Caco-2 (cell line): ENCODE data around the gene CTCF. TPM values are rescaled to one million over a fixed set of nuclear protein-coding genes. Genes with fewer than 3 reads are reported as not detected.
A peak's percentile ranks its signal among the peaks of the same experiment; 100 is the strongest.

ENCODE experiments used
- BruUV-seq: library from RNA; stranded (reverse); fragments of 400-500 nt; replicated peaks from 2 replicates; lab custom pipeline; 2021; lab: Mats Ljungman, UMichigan
- CTCF ChIA-PET: fragments of 300-600 bp; sonication (Branson Sonifier 250); formaldehyde crosslinking; loops from one replicate; lab custom pipeline; 2022; ENCODE audit warnings: antibody characterized with exemption; lab: Charles Lee
- POLR2A ChIA-PET: fragments of 300-600 bp; sonication (Branson Sonifier 250); formaldehyde crosslinking; loops from one replicate; lab custom pipeline; 2022; ENCODE audit warnings: antibody characterized with exemption; lab: Charles Lee
- DNase-seq, 2 experiments: peaks; one replicate each; pipeline versions ENCODE4 v3.0.0 to v3.0.0-alpha.2; 2020 to 2022
- H3K27me3 ChIP-seq: replicated peaks from 2 replicates; pipeline ENCODE4 v1.6.0; 2011; ENCODE audit warnings: low read length; ENCODE audit not compliant: control insufficient read depth, insufficient read depth
- H3K36me3 ChIP-seq: 2 replicates; pipeline ENCODE4 v1.5.1; 2011; ENCODE audit warnings: low read length; ENCODE audit not compliant: control insufficient read depth, insufficient read depth
- H3K4me1 ChIP-seq: fragments of 250-450 bp; sonication (Bioruptor Pico); 2 replicates; pipeline ENCODE4 v1.5.1; 2020; ENCODE audit warnings: mild to moderate bottlenecking
- H3K4me3 ChIP-seq: 2 replicates; pipeline ENCODE4 v1.5.1; 2011; ENCODE audit warnings: low read depth, mild to moderate bottlenecking, control low read depth, low read length
- H3K9me3 ChIP-seq: fragments of 250-450 bp; sonication (Bioruptor Pico); 2 replicates; pipeline ENCODE4 v1.5.1; 2020; ENCODE audit warnings: mild to moderate bottlenecking, moderate library complexity
- H3K27ac Mint-ChIP-seq: one replicate; pipeline ENCODE4 v1.8.0; 2022; ENCODE audit warnings: mixed read lengths; ENCODE audit not compliant: unreplicated experiment
- H3K27me3 Mint-ChIP-seq: one replicate; pipeline ENCODE4 v1.8.0; 2022; ENCODE audit warnings: mixed read lengths; ENCODE audit not compliant: insufficient read depth, unreplicated experiment
- H3K36me3 Mint-ChIP-seq: one replicate; pipeline ENCODE4 v1.8.0; 2022; ENCODE audit warnings: mild to moderate bottlenecking, mixed read lengths; ENCODE audit not compliant: insufficient read depth, unreplicated experiment
- H3K4me1 Mint-ChIP-seq: one replicate; pipeline ENCODE4 v1.8.0; 2022; ENCODE audit warnings: low read depth, mixed read lengths; ENCODE audit not compliant: unreplicated experiment
- H3K4me3 Mint-ChIP-seq: one replicate; pipeline ENCODE4 v1.8.0; 2022; ENCODE audit warnings: mild to moderate bottlenecking, moderate library complexity, mixed read lengths; ENCODE audit not compliant: unreplicated experiment
- H3K9me3 Mint-ChIP-seq: one replicate; pipeline ENCODE4 v1.8.0; 2022; ENCODE audit warnings: mixed read lengths; ENCODE audit not compliant: unreplicated experiment
- intact Hi-C: fragments of 100-400 bp; cut with micrococcal nuclease; formaldehyde crosslinking; loops from one replicate; pipeline ENCODE4 v1.10.0; 2022; ENCODE audit not compliant: unreplicated experiment
- total RNA-seq: library from RNA; stranded (reverse); gene quantifications from 2 replicates; pipeline ENCODE4 v1.2.3, GENCODE V29; 2022
- TF ChIP-seq, protein P1 (sequence below), 2 experiments: fragments of 200-600 bp in 1 of 2; IDR thresholded peaks; 1 replicate in 1 of 2; 2 replicates in 1 of 2; pipeline versions ENCODE4 v1.5.1 to v1.8.0; 2011 to 2022; ENCODE audit warnings: antibody characterized with exemption in 1 of 2, control low read depth in 1 of 2, inconsistent platforms in 1 of 2, low read depth in 1 of 2, low read length in 1 of 2, mild to moderate bottlenecking in 1 of 2, moderate library complexity in 1 of 2; ENCODE audit not compliant: insufficient read depth in 1 of 2, severe bottlenecking in 1 of 2, unreplicated experiment in 1 of 2

The CTCF gene
- total RNA-seq, 1 experiment from 2014 or later, result 67.8 TPM

DNA sequence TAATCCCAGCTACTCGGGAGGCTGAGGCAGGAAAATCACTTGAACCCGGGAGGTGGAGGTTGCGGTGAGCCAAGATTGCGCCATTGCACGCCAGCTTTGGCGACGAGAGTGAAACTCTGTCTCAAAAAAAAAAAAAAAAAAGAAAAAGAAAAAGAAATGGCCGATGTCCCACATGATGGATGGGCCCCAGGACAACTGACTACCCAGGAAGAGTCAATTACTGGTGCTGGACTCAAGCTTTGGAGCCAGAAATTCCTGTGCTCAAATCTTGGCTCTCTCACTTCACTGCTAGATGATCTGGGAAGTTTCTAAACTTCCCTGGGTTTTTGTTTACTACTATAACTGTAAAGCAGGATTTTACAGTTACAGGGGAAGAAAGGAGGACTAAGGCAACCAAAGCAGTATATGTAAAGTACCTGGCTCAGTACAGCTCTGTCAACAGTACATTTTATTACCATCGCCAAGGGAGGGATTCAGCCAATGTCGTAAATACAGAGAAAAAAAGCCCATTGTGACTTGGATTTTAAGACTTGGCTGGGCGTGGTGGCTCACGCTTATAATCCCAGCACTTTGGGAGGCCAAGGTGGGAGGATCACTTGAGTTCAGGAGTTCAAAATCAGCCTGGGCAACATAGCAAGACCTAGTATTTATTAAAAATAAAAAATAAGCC is 116.2 kb downstream of the CTCF start:
- no peaks in the 10 kb centered on the region for H3K36me3 Mint-ChIP-seq

DNA sequence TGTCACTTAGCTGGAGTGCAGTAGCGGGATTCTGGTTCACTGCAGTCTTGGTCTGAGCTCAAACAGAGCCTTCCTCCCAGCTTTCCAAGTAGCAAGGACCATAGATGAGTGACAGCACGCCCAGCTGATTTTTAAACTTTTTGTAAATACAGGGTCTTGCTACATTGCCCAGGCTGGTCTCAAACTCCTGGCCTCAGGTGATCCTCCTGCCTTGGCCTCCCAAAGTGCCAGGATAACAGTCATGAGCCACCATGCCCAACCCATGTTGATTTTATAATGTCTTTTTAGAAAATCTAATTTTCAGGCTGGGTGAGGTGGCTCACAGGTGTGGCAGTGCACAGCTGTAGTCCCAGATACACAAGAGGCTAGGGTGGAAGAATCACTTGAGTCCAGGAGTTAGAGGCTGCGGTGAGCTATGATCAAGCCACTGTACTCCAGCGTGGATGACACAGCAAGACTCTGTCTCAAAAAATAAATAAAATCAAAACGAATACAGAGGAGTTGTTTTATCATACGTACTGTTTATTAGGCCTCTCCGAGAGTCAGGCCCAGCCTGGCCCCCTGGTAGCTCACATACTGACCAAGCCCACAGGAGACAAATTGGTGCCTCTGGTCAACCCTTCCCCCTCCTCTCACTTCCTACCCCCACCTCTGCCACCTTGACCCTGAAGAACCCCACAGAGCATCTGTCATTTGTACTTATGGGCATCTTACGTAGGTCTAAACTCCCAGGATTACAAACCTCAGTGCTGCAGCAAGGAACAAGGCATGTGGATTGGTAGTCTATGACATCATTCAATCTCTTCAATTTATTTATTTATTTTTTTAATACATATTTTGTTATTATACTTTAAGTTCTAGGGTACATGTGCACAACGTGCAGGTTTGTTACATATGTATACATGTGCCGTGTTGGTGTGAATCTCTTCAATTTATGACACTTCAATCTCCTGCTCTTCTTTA is 117.9 kb downstream of the CTCF start:
- Mint-ChIP-seq H3K27ac (no peak overlapping the region), H3K36me3 (no peaks in the 10 kb centered on the region), H3K4me1 (peaks cover 4% of the 10 kb centered on the region), H3K9me3 (no peaks in the 10 kb centered on the region), H3K27me3 (no peaks in the 10 kb centered on the region), H3K4me3 (no peak overlapping the region)
- Histone ChIP-seq H3K4me1 (peaks cover 15% of the 10 kb centered on the region), H3K27me3 (no peaks in the 10 kb centered on the region), H3K9me3 (no peaks in the 10 kb centered on the region), H3K4me3 (no peak overlapping the region), H3K36me3 (no peaks in the 10 kb centered on the region)
- no peak for DNase-seq
- TF ChIP-seq, protein P1, sequence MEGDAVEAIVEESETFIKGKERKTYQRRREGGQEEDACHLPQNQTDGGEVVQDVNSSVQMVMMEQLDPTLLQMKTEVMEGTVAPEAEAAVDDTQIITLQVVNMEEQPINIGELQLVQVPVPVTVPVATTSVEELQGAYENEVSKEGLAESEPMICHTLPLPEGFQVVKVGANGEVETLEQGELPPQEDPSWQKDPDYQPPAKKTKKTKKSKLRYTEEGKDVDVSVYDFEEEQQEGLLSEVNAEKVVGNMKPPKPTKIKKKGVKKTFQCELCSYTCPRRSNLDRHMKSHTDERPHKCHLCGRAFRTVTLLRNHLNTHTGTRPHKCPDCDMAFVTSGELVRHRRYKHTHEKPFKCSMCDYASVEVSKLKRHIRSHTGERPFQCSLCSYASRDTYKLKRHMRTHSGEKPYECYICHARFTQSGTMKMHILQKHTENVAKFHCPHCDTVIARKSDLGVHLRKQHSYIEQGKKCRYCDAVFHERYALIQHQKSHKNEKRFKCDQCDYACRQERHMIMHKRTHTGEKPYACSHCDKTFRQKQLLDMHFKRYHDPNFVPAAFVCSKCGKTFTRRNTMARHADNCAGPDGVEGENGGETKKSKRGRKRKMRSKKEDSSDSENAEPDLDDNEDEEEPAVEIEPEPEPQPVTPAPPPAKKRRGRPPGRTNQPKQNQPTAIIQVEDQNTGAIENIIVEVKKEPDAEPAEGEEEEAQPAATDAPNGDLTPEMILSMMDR (IDR thresholded peaks at IDR 0.05; ENCODE audit: insufficient read depth in 1 of 2, low read depth in 1 of 2, low read length in 1 of 2, severe bottlenecking in 1 of 2, unreplicated experiment in 1 of 2), result no peak
- no TSS peak for BruUV-seq
- ChIA-PET CTCF (interaction anchor here (0.6 to 0.9 kb wide), 2 partner anchors 125 to 132 kb away, joined by 3 read pairs; no protein-coding TSS in a partner anchor), POLR2A (interaction anchor here (0.6 kb wide), 2 partner anchors 161 to 800 kb away, joined by 3 to 4 read pairs; partner anchors contain the start of gene PDP2)
- intact Hi-C loops, result no loop called here

More for the DNA sequence above, 116.2 kb downstream of the CTCF start:
- Mint-ChIP-seq H3K9me3 (no peaks in the 10 kb centered on the region), H3K4me1 (peaks cover 4% of the 10 kb centered on the region), H3K27me3 (no peaks in the 10 kb centered on the region), H3K27ac (peak overlapping the region; percentile 78), H3K4me3 (no peak overlapping the region)
- TF ChIP-seq, protein P1 (IDR thresholded peaks at IDR 0.05; ENCODE audit: insufficient read depth in 1 of 2, low read depth in 1 of 2, low read length in 1 of 2, severe bottlenecking in 1 of 2, unreplicated experiment in 1 of 2), result no peak
- Histone ChIP-seq H3K27me3 (no peaks in the 10 kb centered on the region), H3K4me3 (no peak overlapping the region), H3K9me3 (no peaks in the 10 kb centered on the region), H3K4me1 (peaks cover 15% of the 10 kb centered on the region), H3K36me3 (no peaks in the 10 kb centered on the region)
- peak in 1 of 2 experiments; percentile 43 for DNase-seq
- ChIA-PET POLR2A (no interaction called here), CTCF (interaction anchor here (0.7 kb wide), 1 partner anchor 245 kb away, joined by 3 read pairs; no protein-coding TSS in a partner anchor)
- no TSS peak for BruUV-seq
- intact Hi-C loops, result loop anchor here (1.0 kb wide), 1 partner anchor 38 kb away; no protein-coding TSS in a partner anchor

DNA sequence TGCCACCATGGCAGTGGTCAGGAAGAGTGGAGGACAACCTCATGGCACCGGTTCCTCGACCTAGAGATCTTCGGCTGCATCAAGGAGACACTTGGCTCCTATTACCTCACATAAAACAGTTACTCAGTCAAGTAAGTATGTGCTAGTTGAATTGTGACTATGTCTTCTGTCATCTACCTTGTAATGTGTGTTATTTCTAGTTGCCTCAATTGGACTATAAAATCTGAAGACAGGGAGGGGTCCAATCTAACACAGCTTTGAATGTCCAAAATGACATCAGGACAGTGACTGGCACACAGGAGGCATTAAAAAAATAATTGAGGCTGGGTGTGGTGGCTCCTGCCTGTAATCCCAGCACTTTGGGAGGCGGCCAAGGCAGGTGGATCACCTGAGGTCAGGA is 121.4 kb downstream of the CTCF start:
- no TSS peak for BruUV-seq
- no peaks in the 10 kb centered on the region for H3K27me3 Mint-ChIP-seq
- intact Hi-C loops, result no loop called here
- H3K9me3 ChIP-seq, result no peaks in the 10 kb centered on the region
- no peak overlapping the region for H3K27ac Mint-ChIP-seq
- no peak for DNase-seq
- H3K4me1 ChIP-seq, result peaks cover 2% of the 10 kb centered on the region; the same call in 1 of the 2 replicates
- no peaks in the 10 kb centered on the region for H3K9me3 Mint-ChIP-seq
- TF ChIP-seq, protein P1 (IDR thresholded peaks at IDR 0.05; ENCODE audit: insufficient read depth in 1 of 2, low read depth in 1 of 2, low read length in 1 of 2, severe bottlenecking in 1 of 2, unreplicated experiment in 1 of 2), result no peak
- no peak overlapping the region for H3K4me3 ChIP-seq
- H3K36me3 ChIP-seq, result no peaks in the 10 kb centered on the region
- H3K4me1 Mint-ChIP-seq, result no peaks in the 10 kb centered on the region
- POLR2A ChIA-PET, result no interaction called here
- CTCF ChIA-PET, result no interaction called here
- H3K4me3 Mint-ChIP-seq, result no peak overlapping the region
- H3K27me3 ChIP-seq, result no peaks in the 10 kb centered on the region
- no peaks in the 10 kb centered on the region for H3K36me3 Mint-ChIP-seq
